Measurements from ENCODE around the gene STAT4.

GRCh38 chr2:191165176-191165643 lies 14.4 kb upstream of the STAT4 start:
- no peak for TF ChIP-seq POLR2AphosphoS5 (IDR thresholded peaks at IDR 0.05; ENCODE audit: low read depth, low read length)
- TF ChIP-seq POLR2A (IDR thresholded peaks at IDR 0.05; ENCODE audit: low read depth, low read length) = no peak
- TF ChIP-seq TAF1 (IDR thresholded peaks at IDR 0.05; ENCODE audit: borderline replicate concordance, low read depth, low read length) = no peak
